Adipocyte (in vitro differentiated cells): ENCODE measurements around the gene PDGFB.

Experiments
- DNase-seq: peaks from one replicate; pipeline ENCODE4 v3.0.0-alpha.2; 2015; ENCODE audit warnings: low read depth
- H3K27me3 ChIP-seq: replicated peaks from 2 replicates; pipeline ENCODE4 v1.7.0; 2013; ENCODE audit warnings: mild to moderate bottlenecking, low read length, moderate library complexity; ENCODE audit not compliant: control insufficient read depth, insufficient read depth
- H3K36me3 ChIP-seq: 2 replicates; pipeline ENCODE4 v1.7.0; 2013; ENCODE audit warnings: low read length, mild to moderate bottlenecking, moderate library complexity; ENCODE audit not compliant: control insufficient read depth, insufficient read depth, severe bottlenecking
- H3K4me1 ChIP-seq: 2 replicates; pipeline ENCODE4 v1.7.0; 2013; ENCODE audit warnings: mild to moderate bottlenecking, low read length, moderate library complexity; ENCODE audit not compliant: control insufficient read depth, insufficient read depth
- H3K4me3 ChIP-seq: 2 replicates; pipeline ENCODE4 v1.7.0; 2013; ENCODE audit warnings: mild to moderate bottlenecking, low read length, moderate library complexity
- H3K9ac ChIP-seq: 2 replicates; pipeline ENCODE4 v1.7.0; 2013; ENCODE audit warnings: mild to moderate bottlenecking, low read length, moderate library complexity
- H3K9me3 ChIP-seq: 2 replicates; pipeline ENCODE4 v1.7.0; 2013; ENCODE audit warnings: mild to moderate bottlenecking, low read length, moderate library complexity; ENCODE audit not compliant: control insufficient read depth

Gene PDGFB

GRCh38 chr22:39284983-39285382 is 40.2 kb upstream of the PDGFB start:
- peaks cover 6% of the 10 kb centered on the region for H3K4me1 ChIP-seq
- H3K27me3 ChIP-seq = no peaks in the 10 kb centered on the region
- no peak for DNase-seq
- H3K9ac ChIP-seq = no peak overlapping the region
- H3K36me3 ChIP-seq = no peaks in the 10 kb centered on the region
- H3K4me3 ChIP-seq = no peak overlapping the region
- peaks cover 10% of the 10 kb centered on the region for H3K9me3 ChIP-seq

GRCh38 chr22:39284142-39284980 is 39.6 kb upstream of the PDGFB start:
- no peak for DNase-seq
- Histone ChIP-seq H3K36me3 (no peaks in the 10 kb centered on the region), H3K27me3 (no peaks in the 10 kb centered on the region), H3K4me3 (no peak overlapping the region), H3K9ac (no peak overlapping the region), H3K4me1 (peaks cover 6% of the 10 kb centered on the region), H3K9me3 (peaks cover 10% of the 10 kb centered on the region)

- Histone ChIP-seq H3K9ac (no peak overlapping the region), H3K4me3 (no peak overlapping the region), H3K27me3 (no peaks in the 10 kb centered on the region), H3K9me3 (peaks cover 10% of the 10 kb centered on the region), H3K4me1 (peaks cover 6% of the 10 kb centered on the region), H3K36me3 (no peaks in the 10 kb centered on the region)
- no peak for DNase-seq
Measured at GRCh38 chr22:39283322-39284141, 38.8 kb upstream of the PDGFB start.

- H3K9me3 ChIP-seq = peaks cover 10% of the 10 kb centered on the region
- no peak for DNase-seq
- H3K4me3 ChIP-seq = no peak overlapping the region
- H3K36me3 ChIP-seq = no peaks in the 10 kb centered on the region
- H3K9ac ChIP-seq = no peak overlapping the region
- H3K4me1 ChIP-seq = peaks cover 13% of the 10 kb centered on the region
- no peaks in the 10 kb centered on the region for H3K27me3 ChIP-seq
Measured at GRCh38 chr22:39282645-39283321, 38.0 kb upstream of the PDGFB start.

- H3K4me3 ChIP-seq = no peak overlapping the region
- DNase-seq = no peak
- H3K36me3 ChIP-seq = no peaks in the 10 kb centered on the region
- peaks cover 16% of the 10 kb centered on the region for H3K9me3 ChIP-seq
- H3K9ac ChIP-seq = no peak overlapping the region
- H3K27me3 ChIP-seq = no peaks in the 10 kb centered on the region
- H3K4me1 ChIP-seq = peaks cover 11% of the 10 kb centered on the region
Measured at GRCh38 chr22:39281126-39281525, 36.3 kb upstream of the PDGFB start.

- Histone ChIP-seq H3K36me3 (no peaks in the 10 kb centered on the region), H3K9me3 (peaks cover 14% of the 10 kb centered on the region), H3K4me1 (peaks cover 11% of the 10 kb centered on the region), H3K27me3 (no peaks in the 10 kb centered on the region), H3K4me3 (no peak overlapping the region), H3K9ac (no peak overlapping the region)
- DNase-seq = no peak
Measured at GRCh38 chr22:39280250-39280649, 35.5 kb upstream of the PDGFB start.

GRCh38 chr22:39279170-39279850 is 34.5 kb upstream of the PDGFB start:
- Histone ChIP-seq H3K9me3 (peaks cover 6% of the 10 kb centered on the region), H3K9ac (no peak overlapping the region), H3K4me3 (no peak overlapping the region), H3K36me3 (no peaks in the 10 kb centered on the region), H3K27me3 (no peaks in the 10 kb centered on the region), H3K4me1 (peaks cover 11% of the 10 kb centered on the region)
- DNase-seq = no peak

GRCh38 chr22:39278040-39278439 is 33.3 kb upstream of the PDGFB start:
- peaks cover 11% of the 10 kb centered on the region for H3K4me1 ChIP-seq
- H3K9ac ChIP-seq = peak overlapping the region; percentile 25
- H3K4me3 ChIP-seq = no peak overlapping the region
- DNase-seq = no peak
- H3K9me3 ChIP-seq = peaks cover 6% of the 10 kb centered on the region
- H3K36me3 ChIP-seq = no peaks in the 10 kb centered on the region
- no peaks in the 10 kb centered on the region for H3K27me3 ChIP-seq

- peak; percentile 85 for DNase-seq
- Histone ChIP-seq H3K27me3 (no peaks in the 10 kb centered on the region), H3K36me3 (no peaks in the 10 kb centered on the region), H3K9ac (no peak overlapping the region), H3K4me1 (peaks cover 11% of the 10 kb centered on the region), H3K9me3 (peaks cover 6% of the 10 kb centered on the region), H3K4me3 (no peak overlapping the region)
Measured at GRCh38 chr22:39277142-39277607, 32.4 kb upstream of the PDGFB start.

- Histone ChIP-seq H3K9ac (no peak overlapping the region), H3K4me1 (peaks cover 11% of the 10 kb centered on the region), H3K9me3 (peaks cover 6% of the 10 kb centered on the region), H3K36me3 (no peaks in the 10 kb centered on the region), H3K27me3 (no peaks in the 10 kb centered on the region), H3K4me3 (no peak overlapping the region)
- DNase-seq = no peak
Measured at GRCh38 chr22:39276440-39277141, 31.8 kb upstream of the PDGFB start.
